Breast epithelium (tissue), 4 donors: Measurements from ENCODE around the gene SKIL. TPM values are rescaled to one million over a fixed set of nuclear protein-coding genes. Genes with fewer than 3 reads are reported as not detected.
"Not testable (repeated sequence)": the region's sequence is repeated elsewhere in the genome, so short reads cannot be mapped to it uniquely, and the experiment has no call there.

ENCODE experiments used
- DNase-seq, 2 donors: peaks; one replicate each; pipeline ENCODE4 v3.0.0-alpha.2; 2019; ENCODE audit warnings: low spot score in 2 of 2
- H3K27ac ChIP-seq, 2 donors: fragments of 200-600 bp; sonication (generic) in 1 of 2; one replicate each; pipeline ENCODE4 v1.5.1; 2016 to 2019; ENCODE audit warnings: mild to moderate bottlenecking in 1 of 2
- H3K27me3 ChIP-seq, 2 donors: fragments of 200-600 bp; sonication (generic) in 1 of 2; one replicate each; pipeline versions ENCODE4 v1.5.1 to v1.6.0; 2017 to 2019; ENCODE audit warnings: control low read depth in 1 of 2, mild to moderate bottlenecking in 1 of 2
- H3K36me3 ChIP-seq: fragments of 200-600 bp; one replicate; pipeline ENCODE4 v1.5.1; 2019
- H3K4me1 ChIP-seq, 2 donors: fragments of 200-600 bp; sonication (generic); one replicate each; pipeline ENCODE4 v1.5.1; 2016 to 2019; ENCODE audit warnings: control low read depth in 1 of 2
- H3K4me3 ChIP-seq, 3 donors: fragments of 200-600 bp; sonication (generic); 1 replicate in 2 of 3; 2 replicates in 1 of 3; pipeline ENCODE4 v1.5.1; 2016 to 2019; ENCODE audit warnings: mild to moderate bottlenecking in 3 of 3, moderate library complexity in 2 of 3
- H3K9me3 ChIP-seq, 2 donors: fragments of 200-600 bp; sonication (generic) in 1 of 2; one replicate each; pipeline ENCODE4 v1.5.1; 2016 to 2019; ENCODE audit warnings: control low read depth in 1 of 2
- POLR2A ChIP-seq: fragments of 450-650 bp; IDR thresholded peaks from one replicate; pipeline ENCODE4 v1.6.1; 2016; ENCODE audit warnings: antibody characterized with exemption, mild to moderate bottlenecking, moderate library complexity
- POLR2AphosphoS5 ChIP-seq, 3 donors: sonication (generic); formaldehyde crosslinking; IDR thresholded peaks; one replicate each; pipeline ENCODE4 v1.6.1; 2017; ENCODE audit warnings: antibody characterized with exemption in 3 of 3
- intact Hi-C: fragments of 100-400 bp; cut with DNase I; formaldehyde crosslinking; loops from one replicate; pipeline ENCODE4 v1.15.1; 2023; ENCODE audit warnings: low total_unique reads
- total RNA-seq, 3 donors: library from RNA; depleted of rRNA; stranded (reverse); fragments of >200 nt; gene quantifications; one replicate each; pipeline ENCODE4 v1.1.0, GENCODE V29; 2016
- TF ChIP-seq, protein P1 (sequence below), 3 donors: fragments of 450-650 bp; IDR thresholded peaks; one replicate each; pipeline ENCODE4 v1.5.1; 2016 to 2017; ENCODE audit warnings: antibody characterized with exemption in 3 of 3, mild to moderate bottlenecking in 3 of 3, moderate library complexity in 3 of 3

The SKIL gene
- total RNA-seq, 3 donors from 2014 or later = 37.0 to 64.5 (median 53.1) TPM

DNA sequence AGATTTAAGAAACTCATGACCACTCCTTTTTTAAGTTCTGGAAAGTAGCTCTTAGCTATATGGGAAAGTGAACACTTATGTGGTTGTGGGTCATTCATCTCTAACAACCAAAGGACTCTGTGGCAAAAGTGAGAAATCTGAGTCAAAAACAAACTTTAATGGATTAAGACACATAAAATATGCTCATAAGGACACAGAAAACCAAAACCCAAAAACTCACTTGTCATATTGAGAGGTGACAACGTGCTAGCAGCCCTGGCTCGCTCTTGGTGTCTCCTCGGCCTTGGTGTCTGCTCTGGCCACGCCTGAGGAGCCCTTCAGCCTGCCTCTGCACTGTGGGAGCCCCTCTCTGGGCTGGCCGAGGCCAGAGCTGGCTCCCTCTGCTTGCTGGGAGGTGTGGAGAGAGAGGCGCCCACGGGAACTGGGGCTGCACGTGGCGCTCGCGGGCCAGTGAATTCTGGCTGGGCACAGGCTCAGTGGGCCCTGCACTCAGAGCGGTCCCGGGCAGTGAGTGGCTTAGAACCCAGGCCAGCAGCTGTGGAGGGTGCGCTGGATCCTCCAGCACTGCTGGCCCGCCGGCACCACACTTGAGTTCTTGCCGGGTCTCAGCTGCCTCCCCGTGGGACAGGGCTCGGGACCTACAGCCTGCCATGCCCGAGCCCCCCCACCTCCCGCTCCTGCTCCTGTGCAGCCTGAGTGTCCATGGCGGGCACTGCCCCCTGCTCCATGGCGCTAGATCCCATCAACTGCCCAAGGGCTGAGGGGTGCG, 30.3 kb upstream of the SKIL start:
- Histone ChIP-seq H3K36me3 (no peaks in the 10 kb centered on the region), H3K9me3 (no peaks in the 10 kb centered on the region), H3K4me3 (no peak overlapping the region), H3K27me3 (no peaks in the 10 kb centered on the region), H3K27ac (no peak overlapping the region), H3K4me1 (no peaks in the 10 kb centered on the region)
- intact Hi-C loops = no loop called here
- DNase-seq = no peak
- TF ChIP-seq POLR2AphosphoS5 (IDR thresholded peaks at IDR 0.05) = no peak
- TF ChIP-seq, protein P1, sequence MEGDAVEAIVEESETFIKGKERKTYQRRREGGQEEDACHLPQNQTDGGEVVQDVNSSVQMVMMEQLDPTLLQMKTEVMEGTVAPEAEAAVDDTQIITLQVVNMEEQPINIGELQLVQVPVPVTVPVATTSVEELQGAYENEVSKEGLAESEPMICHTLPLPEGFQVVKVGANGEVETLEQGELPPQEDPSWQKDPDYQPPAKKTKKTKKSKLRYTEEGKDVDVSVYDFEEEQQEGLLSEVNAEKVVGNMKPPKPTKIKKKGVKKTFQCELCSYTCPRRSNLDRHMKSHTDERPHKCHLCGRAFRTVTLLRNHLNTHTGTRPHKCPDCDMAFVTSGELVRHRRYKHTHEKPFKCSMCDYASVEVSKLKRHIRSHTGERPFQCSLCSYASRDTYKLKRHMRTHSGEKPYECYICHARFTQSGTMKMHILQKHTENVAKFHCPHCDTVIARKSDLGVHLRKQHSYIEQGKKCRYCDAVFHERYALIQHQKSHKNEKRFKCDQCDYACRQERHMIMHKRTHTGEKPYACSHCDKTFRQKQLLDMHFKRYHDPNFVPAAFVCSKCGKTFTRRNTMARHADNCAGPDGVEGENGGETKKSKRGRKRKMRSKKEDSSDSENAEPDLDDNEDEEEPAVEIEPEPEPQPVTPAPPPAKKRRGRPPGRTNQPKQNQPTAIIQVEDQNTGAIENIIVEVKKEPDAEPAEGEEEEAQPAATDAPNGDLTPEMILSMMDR (IDR thresholded peaks at IDR 0.05) = no peak
- TF ChIP-seq POLR2A = no peak

GRCh38 chr3:170327868-170328548, 29.5 kb upstream of the SKIL start:
- H3K36me3 ChIP-seq, H3K27ac ChIP-seq, H3K4me1 ChIP-seq, DNase-seq, H3K4me3 ChIP-seq, H3K9me3 ChIP-seq, H3K27me3 ChIP-seq: not testable (repeated sequence)
- intact Hi-C loops = loop anchor here (1.0 kb wide), 1 partner anchor 15 kb away; no protein-coding TSS in a partner anchor

DNA sequence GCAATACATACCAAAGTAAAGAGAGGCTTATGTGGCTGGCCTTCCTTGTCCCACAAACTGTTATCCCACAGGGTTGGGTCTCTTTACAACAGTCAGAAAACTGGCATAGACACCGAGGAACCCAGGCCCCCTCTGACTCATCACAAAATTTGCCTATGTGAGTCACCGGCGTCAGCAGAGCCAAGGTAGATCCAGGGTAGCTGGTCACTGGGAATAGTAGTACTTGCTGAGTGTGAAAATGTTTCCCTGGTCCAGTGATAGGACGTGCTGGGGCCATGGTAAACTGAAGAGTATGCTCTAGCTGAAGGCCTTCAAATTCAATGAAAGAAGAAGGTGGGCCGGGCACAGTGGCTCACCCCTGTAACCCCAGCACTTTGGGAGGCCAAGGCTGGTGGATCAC, 27.1 kb upstream of the SKIL start:
- no peak overlapping the region for H3K4me3 ChIP-seq
- TF ChIP-seq POLR2AphosphoS5 (IDR thresholded peaks at IDR 0.05) = no peak
- TF ChIP-seq, protein P1 (IDR thresholded peaks at IDR 0.05) = no peak
- TF ChIP-seq POLR2A = no peak
- intact Hi-C loops = no loop called here
- no peak for DNase-seq
- no peaks in the 10 kb centered on the region for H3K4me1 ChIP-seq
- no peaks in the 10 kb centered on the region for H3K36me3 ChIP-seq
- no peak overlapping the region for H3K27ac ChIP-seq
- H3K27me3 ChIP-seq = no peaks in the 10 kb centered on the region
- H3K9me3 ChIP-seq = no peaks in the 10 kb centered on the region

GRCh38 chr3:170331143-170331542, 26.4 kb upstream of the SKIL start:
- intact Hi-C loops = no loop called here
- H3K4me3 ChIP-seq = no peak overlapping the region
- no peaks in the 10 kb centered on the region for H3K36me3 ChIP-seq
- H3K9me3 ChIP-seq = no peaks in the 10 kb centered on the region
- H3K4me1 ChIP-seq = no peaks in the 10 kb centered on the region
- no peaks in the 10 kb centered on the region for H3K27me3 ChIP-seq
- H3K27ac ChIP-seq = no peak overlapping the region
- no peak for DNase-seq
- TF ChIP-seq POLR2A (no peak), POLR2AphosphoS5 (IDR thresholded peaks at IDR 0.05) (no peak)
- TF ChIP-seq, protein P1 (IDR thresholded peaks at IDR 0.05) = no peak

DNA sequence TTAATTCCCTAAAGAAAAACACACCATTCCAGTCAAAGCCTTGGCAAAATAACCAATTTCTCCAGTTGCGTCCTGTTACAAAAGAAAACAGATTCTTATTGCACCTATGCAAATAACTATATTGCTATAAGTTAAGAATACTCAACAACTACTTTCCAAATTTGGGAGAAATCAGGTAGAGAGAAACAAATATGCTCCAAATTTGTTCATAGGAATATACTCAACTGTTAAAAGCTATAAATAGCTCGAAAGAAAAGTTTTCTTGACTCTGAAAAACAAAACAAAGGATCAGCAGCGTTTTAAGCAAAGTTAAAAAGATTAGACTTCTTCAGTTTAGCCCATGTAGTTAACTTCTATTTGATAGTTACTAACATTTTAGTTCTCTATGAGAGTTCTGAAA, 20.1 kb upstream of the SKIL start:
- Histone ChIP-seq H3K27ac (no peak overlapping the region), H3K4me1 (no peaks in the 10 kb centered on the region), H3K4me3 (no peak overlapping the region), H3K36me3 (no peaks in the 10 kb centered on the region), H3K9me3 (no peaks in the 10 kb centered on the region), H3K27me3 (no peaks in the 10 kb centered on the region)
- intact Hi-C loops = no loop called here
- no peak for DNase-seq
- TF ChIP-seq, protein P1 (IDR thresholded peaks at IDR 0.05) = no peak
- TF ChIP-seq POLR2AphosphoS5 (IDR thresholded peaks at IDR 0.05) (no peak), POLR2A (no peak)
